ENCODE measurements around the gene PPFIA1. TPM values are rescaled to one million over a fixed set of nuclear protein-coding genes. Genes with fewer than 3 reads are reported as not detected.

The PPFIA1 gene
- total RNA-seq, 4 donors from 2014 or later: 50.9 to 57.9 (median 54.6) TPM

GRCh38 chr11:70432580-70432979, 162.1 kb downstream of the PPFIA1 start:
- H3K36me3 ChIP-seq: peaks cover 79 to 87% of the 10 kb centered on the region in 2 donors
- intact Hi-C loops (cut with DNase I): no loop called here
- WGBS, 2 donors: 92 to 93% methylated on average over 15 of the region's 15 CpGs

GRCh38 chr11:70433038-70433437, 162.5 kb downstream of the PPFIA1 start:
- TF ChIP-seq CTCF (IDR thresholded peaks at IDR 0.05) (no peak), POLR2A (IDR thresholded peaks at IDR 0.05) (no peak)
- DNase-seq: no peak
- no peak overlapping the region for H3K27ac ChIP-seq
- intact Hi-C loops (cut with DNase I): no loop called here
- no peak overlapping the region for H3K4me3 ChIP-seq (replicated peaks in 1 of 3)
- H3K4me1 ChIP-seq: no peaks in the 10 kb centered on the region
- 87 to 96% methylated on average over 7 to 8 of the region's 20 CpGs for WGBS, 2 donors
- no peaks in the 10 kb centered on the region for H3K9me3 ChIP-seq
- H3K36me3 ChIP-seq: peaks cover 78 to 85% of the 10 kb centered on the region in 2 donors
- H3K27me3 ChIP-seq: no peaks in the 10 kb centered on the region

More at GRCh38 chr11:70432580-70432979, 162.1 kb downstream of the PPFIA1 start:
- H3K4me3 ChIP-seq (replicated peaks in 1 of 3): no peak overlapping the region
- H3K9me3 ChIP-seq: no peaks in the 10 kb centered on the region
- no peak overlapping the region for H3K27ac ChIP-seq
- no peak for DNase-seq
- H3K27me3 ChIP-seq: no peaks in the 10 kb centered on the region
- H3K4me1 ChIP-seq: no peaks in the 10 kb centered on the region
- TF ChIP-seq CTCF (IDR thresholded peaks at IDR 0.05) (no peak), POLR2A (IDR thresholded peaks at IDR 0.05) (no peak)

GRCh38 chr11:70433526-70433925, 163.0 kb downstream of the PPFIA1 start:
- H3K9me3 ChIP-seq: no peaks in the 10 kb centered on the region
- no peak for DNase-seq
- intact Hi-C loops (cut with DNase I): no loop called here
- no peak for TF ChIP-seq CTCF (IDR thresholded peaks at IDR 0.05)
- TF ChIP-seq POLR2A (IDR thresholded peaks at IDR 0.05): no peak
- H3K27me3 ChIP-seq: no peaks in the 10 kb centered on the region
- H3K27ac ChIP-seq: no peak overlapping the region
- peaks cover 78 to 85% of the 10 kb centered on the region in 2 donors for H3K36me3 ChIP-seq
- H3K4me1 ChIP-seq: no peaks in the 10 kb centered on the region
- WGBS, 2 donors: 94 to 97% methylated on average over 13 of the region's 13 CpGs
- no peak overlapping the region for H3K4me3 ChIP-seq (replicated peaks in 1 of 3)

MicroRNAs within 50 kb of the gene (microRNA counts, 767-probe panel; counts per million panel counts)
- 0 to 2,257 counts per million in 2 donors for microRNA hsa-miR-548k

Small RNA genes lying within 50 kb of the gene (microRNA-seq; reads per million reads assigned to microRNA genes)
- gene MIR548K: 7.0 reads per million, percentile 18 among the genes with 10 or more reads in this experiment

Small RNA genes lying within 50 kb of the gene (small RNA-seq; reads per million reads assigned to genes)
- gene MIR548K: not detected

Other genes starting within 250 kb of the PPFIA1 start
- 10 to 100 TPM; 25.8 to 56.2 (median 35.3) TPM for gene ANO1, start 192.4 kb upstream of the PPFIA1 start, total RNA-seq
- 10 to 100 TPM; 18.1 to 32.6 (median 21.1) TPM for gene FADD, start 67.4 kb upstream of the PPFIA1 start, total RNA-seq
- gene CTTN, start 127.8 kb downstream of the PPFIA1 start, total RNA-seq: 100 to 1,000 TPM; 229 to 418 (median 295) TPM